Transverse colon (tissue), 4 donors: ENCODE data around the gene ALDH1A1.

Experiments used
- CTCF ChIP-seq, 5 experiments: fragments of 200-600 bp in 3 of 5; fragments of 450-650 bp in 2 of 5; sonication (generic) in 3 of 5; IDR thresholded peaks; 1 replicate in 2 of 5; 2 replicates in 3 of 5; pipeline ENCODE4 v1.5.1; 2016 to 2017; ENCODE audit warnings: antibody characterized with exemption in 5 of 5, inconsistent platforms in 3 of 5, mild to moderate bottlenecking in 2 of 5, moderate library complexity in 1 of 5
- EP300 ChIP-seq: sonication (generic); formaldehyde crosslinking; IDR thresholded peaks from one replicate; pipeline ENCODE4 v1.6.1; 2017; ENCODE audit warnings: antibody characterized with exemption, low read depth
- POLR2A ChIP-seq: fragments of 450-650 bp; IDR thresholded peaks from one replicate; pipeline ENCODE4 v1.6.1; 2016; ENCODE audit warnings: antibody characterized with exemption, mild to moderate bottlenecking, moderate library complexity
- POLR2AphosphoS5 ChIP-seq, 3 donors: sonication (generic); formaldehyde crosslinking; IDR thresholded peaks; one replicate each; pipeline ENCODE4 v1.6.1; 2016; ENCODE audit warnings: antibody characterized with exemption in 3 of 3

GRCh38 chr9:72898784-72899733 lies 53.8 kb downstream of the ALDH1A1 start:
- peak in 1 of 3 donors; percentile 43 for TF ChIP-seq POLR2AphosphoS5 (IDR thresholded peaks at IDR 0.05)
- no peak for TF ChIP-seq CTCF (IDR thresholded peaks at IDR 0.05)
- no peak for TF ChIP-seq POLR2A
- TF ChIP-seq EP300: no peak
